C4-2B (cell line): ENCODE results near the gene SSX2IP.

Experiments
- CTCF ChIP-seq: fragments of 450-650 bp; conservative IDR thresholded peaks from 2 replicates; pipeline ENCODE4 v1.5.1; 2017; ENCODE audit warnings: mild to moderate bottlenecking
- ZFX ChIP-seq: fragments of 450-650 bp; IDR thresholded peaks from 2 replicates; pipeline ENCODE4 v1.6.1; 2017

- TF ChIP-seq CTCF (no peak), ZFX (no peak)
Measured at GRCh38 chr1:84635429-84635828, 54.8 kb downstream of the SSX2IP start.
